Body of pancreas (tissue), 4 donors: ENCODE data around the gene CTTNBP2NL. TPM values are rescaled to one million over a fixed set of nuclear protein-coding genes. Genes with fewer than 3 reads are reported as not detected.
A peak's percentile ranks its signal among the peaks of the same experiment; 100 is the strongest.

Source experiments
- ATAC-seq: fragments of 150-250 bp; one replicate; pipeline ENCODE4 v1.9.1; 2016
- DNase-seq, 4 donors: peaks; one replicate each; pipeline ENCODE4 v3.0.0-alpha.2; 2019
- H3K27ac ChIP-seq, 4 donors: fragments of 200-600 bp; sonication (generic); 1 replicate in 3 of 4; 2 replicates in 1 of 4; pipeline versions ENCODE4 v1.5.1 to v1.6.1; 2016 to 2019; ENCODE audit warnings: mild to moderate bottlenecking in 1 of 4, mixed read lengths in 1 of 4, moderate library complexity in 1 of 4
- H3K27me3 ChIP-seq, 2 donors: fragments of 200-600 bp; sonication (generic); one replicate each; pipeline ENCODE4 v1.6.0; 2016; ENCODE audit warnings: mild to moderate bottlenecking in 1 of 2
- H3K36me3 ChIP-seq, 2 donors: fragments of 200-600 bp; sonication (generic); replicated peaks in 1 of 2; 2 replicates each; pipeline ENCODE4 v1.5.1; 2016; ENCODE audit warnings: low read depth in 2 of 2; ENCODE audit not compliant: insufficient read depth in 1 of 2
- H3K4me1 ChIP-seq: fragments of 200-600 bp; sonication (generic); one replicate; pipeline ENCODE4 v1.6.0; 2016
- H3K4me3 ChIP-seq, 2 donors: fragments of 200-600 bp; sonication (generic); 1 replicate in 1 of 2; 2 replicates in 1 of 2; pipeline ENCODE4 v1.5.1; 2016 to 2019
- H3K9me3 ChIP-seq, 3 donors: fragments of 200-600 bp; sonication (generic); 1 replicate in 2 of 3; 2 replicates in 1 of 3; pipeline ENCODE4 v1.5.1; 2016
- POLR2A ChIP-seq, 3 donors: fragments of 450-650 bp; IDR thresholded peaks; one replicate each; pipeline ENCODE4 v1.6.1; 2016; ENCODE audit warnings: antibody characterized with exemption in 3 of 3, mild to moderate bottlenecking in 2 of 3
- WGBS, 2 donors: methylation state at CpG; one replicate each; pipeline ENCODE4 v1.1.5; 2017; 5-methylcytosine and 5-hydroxymethylcytosine counted together
- intact Hi-C: fragments of 100-400 bp; cut with DNase I; formaldehyde crosslinking; loops from one replicate; pipeline ENCODE4 v1.15.1; 2023
- total RNA-seq, 2 donors: library from RNA; depleted of rRNA; stranded (reverse); fragments of >200 nt; gene quantifications; one replicate each; pipeline ENCODE4 v1.1.0, GENCODE V29; 2016
- TF ChIP-seq, protein P1 (sequence below), 7 experiments: fragments of 450-650 bp in 4 of 7; fragments of 200-600 bp in 3 of 7; sonication (generic) in 3 of 7; IDR thresholded peaks; one replicate each; pipeline ENCODE4 v1.5.1; 2016 to 2019; ENCODE audit warnings: antibody characterized with exemption in 7 of 7

CTTNBP2NL gene
- total RNA-seq, 2 donors from 2014 or later: 8.6 to 15.2 TPM

GRCh38 chr1:112386024-112386723 is 9.8 kb upstream of the CTTNBP2NL start:
- intact Hi-C loops: no loop called here
- H3K27me3 ChIP-seq: no peaks in the 10 kb centered on the region
- H3K4me1 ChIP-seq: peaks cover 31% of the 10 kb centered on the region
- no peak overlapping the region for H3K27ac ChIP-seq
- DNase-seq (no peak), ATAC-seq (no peak)
- TF ChIP-seq, protein P1, sequence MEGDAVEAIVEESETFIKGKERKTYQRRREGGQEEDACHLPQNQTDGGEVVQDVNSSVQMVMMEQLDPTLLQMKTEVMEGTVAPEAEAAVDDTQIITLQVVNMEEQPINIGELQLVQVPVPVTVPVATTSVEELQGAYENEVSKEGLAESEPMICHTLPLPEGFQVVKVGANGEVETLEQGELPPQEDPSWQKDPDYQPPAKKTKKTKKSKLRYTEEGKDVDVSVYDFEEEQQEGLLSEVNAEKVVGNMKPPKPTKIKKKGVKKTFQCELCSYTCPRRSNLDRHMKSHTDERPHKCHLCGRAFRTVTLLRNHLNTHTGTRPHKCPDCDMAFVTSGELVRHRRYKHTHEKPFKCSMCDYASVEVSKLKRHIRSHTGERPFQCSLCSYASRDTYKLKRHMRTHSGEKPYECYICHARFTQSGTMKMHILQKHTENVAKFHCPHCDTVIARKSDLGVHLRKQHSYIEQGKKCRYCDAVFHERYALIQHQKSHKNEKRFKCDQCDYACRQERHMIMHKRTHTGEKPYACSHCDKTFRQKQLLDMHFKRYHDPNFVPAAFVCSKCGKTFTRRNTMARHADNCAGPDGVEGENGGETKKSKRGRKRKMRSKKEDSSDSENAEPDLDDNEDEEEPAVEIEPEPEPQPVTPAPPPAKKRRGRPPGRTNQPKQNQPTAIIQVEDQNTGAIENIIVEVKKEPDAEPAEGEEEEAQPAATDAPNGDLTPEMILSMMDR (IDR thresholded peaks at IDR 0.05): no peak
- no peak for TF ChIP-seq POLR2A (IDR thresholded peaks at IDR 0.05)
- WGBS, 2 donors: 93 to 96% methylated on average over 8 to 13 of the region's 14 CpGs
- H3K4me3 ChIP-seq: no peak overlapping the region
- no peaks in the 10 kb centered on the region for H3K36me3 ChIP-seq
- no peaks in the 10 kb centered on the region for H3K9me3 ChIP-seq

GRCh38 chr1:112386731-112387346 is 9.2 kb upstream of the CTTNBP2NL start:
- WGBS, 2 donors: 40 to 52% methylated on average over 2 of the region's 2 CpGs
- Histone ChIP-seq H3K27ac (no peak overlapping the region), H3K27me3 (no peaks in the 10 kb centered on the region), H3K9me3 (no peaks in the 10 kb centered on the region), H3K4me1 (peaks cover 30% of the 10 kb centered on the region), H3K4me3 (no peak overlapping the region), H3K36me3 (no peaks in the 10 kb centered on the region)
- peak in 1 of 4 donors; percentile 40 for DNase-seq
- no peak for ATAC-seq
- TF ChIP-seq, protein P1 (IDR thresholded peaks at IDR 0.05): no peak
- no peak for TF ChIP-seq POLR2A (IDR thresholded peaks at IDR 0.05)
- intact Hi-C loops: no loop called here

DNA sequence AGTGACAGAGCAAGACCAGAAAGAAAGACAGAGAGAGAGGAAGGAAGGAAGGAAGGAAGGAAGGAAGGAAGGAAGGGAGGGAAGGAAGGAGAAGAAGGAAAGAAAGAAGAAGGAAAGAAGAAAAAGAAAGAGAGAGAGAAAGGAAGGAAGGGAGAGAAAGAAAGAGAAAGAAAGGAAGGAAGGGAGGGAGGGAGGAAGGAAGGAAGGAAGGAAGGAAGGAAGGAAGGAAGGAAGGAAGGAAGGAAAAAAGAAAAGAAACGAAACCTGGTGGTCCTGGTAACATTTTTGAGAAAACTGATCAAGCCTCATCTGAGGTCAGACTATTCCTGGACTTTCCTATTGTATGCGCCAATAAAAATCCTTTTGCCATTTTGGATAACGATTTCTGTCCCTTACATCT is 8.2 kb upstream of the CTTNBP2NL start:
- intact Hi-C loops: no loop called here
- H3K27me3 ChIP-seq: no peaks in the 10 kb centered on the region
- 83 to 87% methylated on average over 3 of the region's 3 CpGs for WGBS, 2 donors
- H3K4me1 ChIP-seq: peaks cover 35% of the 10 kb centered on the region
- no peak overlapping the region for H3K27ac ChIP-seq
- H3K9me3 ChIP-seq: no peaks in the 10 kb centered on the region
- H3K36me3 ChIP-seq: no peaks in the 10 kb centered on the region
- ATAC-seq: no peak
- no peak for DNase-seq
- no peak overlapping the region for H3K4me3 ChIP-seq
- TF ChIP-seq POLR2A (IDR thresholded peaks at IDR 0.05): no peak
- TF ChIP-seq, protein P1 (IDR thresholded peaks at IDR 0.05): no peak

- H3K36me3 ChIP-seq: no peaks in the 10 kb centered on the region
- peaks cover 31% of the 10 kb centered on the region for H3K4me1 ChIP-seq
- ATAC-seq (no peak), DNase-seq (no peak)
- H3K4me3 ChIP-seq: no peak overlapping the region
- TF ChIP-seq, protein P1 (IDR thresholded peaks at IDR 0.05): no peak
- TF ChIP-seq POLR2A (IDR thresholded peaks at IDR 0.05): no peak
- no peaks in the 10 kb centered on the region for H3K27me3 ChIP-seq
- H3K9me3 ChIP-seq: no peaks in the 10 kb centered on the region
- H3K27ac ChIP-seq: peak overlapping the region in 2 of 4 donors; percentile 19 to 36
- intact Hi-C loops: no loop called here
- 25 to 32% methylated on average over 3 of the region's 3 CpGs for WGBS, 2 donors
Observed at GRCh38 chr1:112388436-112388835, 7.6 kb upstream of the CTTNBP2NL start.
